GM18867 (cell line): Measurements from ENCODE around the gene SNX9.
"Not testable (repeated sequence)": the region's sequence is repeated elsewhere in the genome, so short reads cannot be mapped to it uniquely, and the experiment has no call there.

Experiments used
- ATAC-seq: cut with Tn5 transposase; IDR thresholded peaks from one replicate; pipeline ENCODE4 v1.9.1; 2021; ENCODE audit warnings: mild to moderate bottlenecking, moderate library complexity; ENCODE audit not compliant: unreplicated experiment

The SNX9 gene

DNA sequence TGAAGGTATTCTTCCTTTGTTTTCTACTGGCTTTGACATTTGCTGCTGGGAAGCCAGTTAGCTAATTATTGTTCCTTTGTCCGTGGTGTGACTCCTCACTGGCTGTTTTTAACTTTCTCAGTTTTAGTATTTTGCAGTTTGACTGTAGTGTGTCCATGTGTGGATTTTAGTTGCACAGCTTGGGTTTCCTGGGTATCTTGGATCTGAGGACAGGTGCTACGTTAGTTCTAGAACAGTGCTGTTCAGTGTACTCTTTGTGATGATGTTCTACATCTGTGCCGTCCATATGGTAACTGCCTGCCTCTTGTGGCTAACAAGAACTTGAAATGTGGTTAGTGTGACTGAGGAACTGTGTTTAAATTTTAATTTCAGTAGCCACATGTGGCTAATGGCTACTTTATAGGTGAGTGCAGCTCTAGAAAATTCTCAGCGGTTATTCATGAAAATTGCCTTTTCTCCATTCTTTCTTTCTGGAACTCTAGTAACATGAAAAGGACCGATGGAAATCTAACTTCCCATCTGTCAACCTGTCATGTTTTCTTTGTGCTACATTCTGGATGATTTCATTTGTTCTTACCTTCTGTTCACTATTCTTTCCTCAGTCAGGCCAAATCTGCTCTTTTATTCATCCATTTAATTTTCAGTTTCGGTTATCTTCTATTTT is 7.4 kb downstream of the SNX9 start:
- ATAC-seq = peak; percentile 95

DNA sequence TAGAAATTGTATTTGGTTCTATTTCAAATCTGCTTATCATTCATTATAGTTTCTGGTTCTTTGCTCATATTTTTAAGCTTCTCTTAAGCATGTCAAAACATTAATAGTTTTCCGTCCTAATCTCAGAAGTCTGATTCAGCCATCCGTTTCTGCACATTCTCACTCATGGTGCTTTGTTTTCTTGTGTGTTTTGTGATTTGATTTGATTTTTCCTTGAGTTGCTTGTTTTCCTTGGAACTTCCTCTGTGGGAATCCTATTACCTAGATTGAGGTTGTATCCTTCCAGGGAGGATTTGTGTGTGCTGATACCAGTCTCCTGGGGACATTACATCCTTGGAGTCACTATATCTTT is 7.9 kb downstream of the SNX9 start:
- ATAC-seq = no peak

DNA sequence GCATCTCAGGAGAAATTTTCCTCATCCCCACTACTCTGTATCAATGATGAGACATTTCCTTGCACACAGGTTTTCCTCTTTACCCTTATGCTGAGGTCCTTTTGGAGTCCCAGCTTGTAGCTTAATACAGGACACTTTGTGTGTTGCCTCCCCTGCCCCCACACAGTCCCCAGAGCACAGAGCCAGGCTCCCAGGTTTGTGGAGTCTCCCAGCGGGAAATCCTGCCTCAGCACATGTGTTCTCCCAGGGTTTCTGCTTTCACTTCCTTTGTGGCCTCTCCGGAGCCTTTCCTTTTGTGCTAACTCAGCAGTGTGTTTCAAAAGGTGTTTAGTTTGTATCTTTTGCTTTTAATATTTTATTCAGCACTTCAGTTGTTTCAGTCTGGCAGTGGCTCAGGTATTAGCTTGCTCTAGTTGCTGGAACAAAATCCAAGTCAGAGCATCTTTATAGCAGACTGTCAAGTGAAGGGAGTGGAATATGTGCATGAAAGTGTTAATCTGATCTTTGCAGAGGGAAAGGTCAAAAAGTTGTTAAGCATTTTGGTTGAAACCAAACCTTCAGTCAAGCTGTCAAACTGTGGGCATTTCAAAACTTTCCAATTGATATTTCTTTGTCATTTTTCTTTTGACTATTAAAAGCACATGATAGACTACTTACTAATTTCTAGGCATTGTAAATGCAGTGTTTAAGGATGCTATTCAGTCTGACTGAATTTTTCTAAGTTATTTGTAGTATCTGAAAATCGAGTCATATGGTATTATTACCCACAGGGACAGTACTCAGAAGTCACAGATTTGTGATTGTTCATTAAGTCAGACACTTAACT is 8.6 kb downstream of the SNX9 start:
- no peak for ATAC-seq

DNA sequence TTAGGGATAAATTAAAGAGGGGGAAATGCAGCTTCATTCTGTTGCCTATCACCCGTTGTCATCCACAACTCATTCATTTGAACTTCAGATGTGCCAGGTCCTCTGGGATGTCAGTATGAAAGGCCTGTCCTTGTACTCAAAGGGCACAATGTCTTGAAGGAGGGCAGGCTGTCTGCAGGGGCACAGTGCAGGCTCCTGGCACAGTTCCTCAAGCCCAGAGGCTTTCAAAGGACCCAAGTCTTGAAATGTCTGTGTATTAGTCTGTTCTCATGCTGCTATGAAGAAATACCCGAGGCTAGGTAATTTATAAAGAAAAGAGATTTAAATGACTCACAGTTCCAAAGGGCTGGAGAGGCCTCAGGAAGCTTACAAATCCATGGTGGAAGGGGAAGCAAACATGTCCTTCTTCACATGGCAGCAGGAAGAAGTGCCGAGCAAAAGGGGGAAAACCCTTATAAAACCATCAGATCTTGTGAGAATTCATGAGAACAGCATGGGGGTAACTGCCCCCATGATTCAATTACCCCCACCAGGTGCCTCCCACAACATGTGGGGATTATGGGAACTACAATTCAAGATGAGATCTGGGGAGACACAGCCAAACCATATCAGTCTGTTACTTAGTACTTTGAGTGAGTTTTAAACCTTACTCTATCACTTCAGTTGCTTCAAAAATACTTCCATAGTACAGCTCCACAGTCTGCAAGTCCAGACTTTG is 9.4 kb downstream of the SNX9 start:
- no peak for ATAC-seq

DNA sequence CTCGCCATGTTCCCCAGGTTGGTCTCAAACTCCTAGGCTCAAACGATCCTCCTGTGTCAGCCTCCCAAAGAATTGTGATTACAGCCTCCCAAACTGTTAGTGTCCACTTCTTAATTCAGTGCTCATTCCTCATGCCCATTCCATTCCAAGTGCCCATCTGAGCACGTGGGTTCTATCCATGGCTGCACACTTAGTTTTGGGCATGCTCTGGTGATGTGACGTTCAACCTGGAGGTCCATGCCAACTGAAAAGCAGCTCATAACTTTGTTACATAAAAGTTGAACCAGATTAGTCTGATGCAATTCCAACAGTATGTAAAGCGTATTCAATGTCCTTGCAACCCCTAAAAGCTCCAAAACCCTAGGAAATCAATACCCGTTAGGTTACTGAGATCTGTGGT is 11.5 kb downstream of the SNX9 start:
- no peak for ATAC-seq

DNA sequence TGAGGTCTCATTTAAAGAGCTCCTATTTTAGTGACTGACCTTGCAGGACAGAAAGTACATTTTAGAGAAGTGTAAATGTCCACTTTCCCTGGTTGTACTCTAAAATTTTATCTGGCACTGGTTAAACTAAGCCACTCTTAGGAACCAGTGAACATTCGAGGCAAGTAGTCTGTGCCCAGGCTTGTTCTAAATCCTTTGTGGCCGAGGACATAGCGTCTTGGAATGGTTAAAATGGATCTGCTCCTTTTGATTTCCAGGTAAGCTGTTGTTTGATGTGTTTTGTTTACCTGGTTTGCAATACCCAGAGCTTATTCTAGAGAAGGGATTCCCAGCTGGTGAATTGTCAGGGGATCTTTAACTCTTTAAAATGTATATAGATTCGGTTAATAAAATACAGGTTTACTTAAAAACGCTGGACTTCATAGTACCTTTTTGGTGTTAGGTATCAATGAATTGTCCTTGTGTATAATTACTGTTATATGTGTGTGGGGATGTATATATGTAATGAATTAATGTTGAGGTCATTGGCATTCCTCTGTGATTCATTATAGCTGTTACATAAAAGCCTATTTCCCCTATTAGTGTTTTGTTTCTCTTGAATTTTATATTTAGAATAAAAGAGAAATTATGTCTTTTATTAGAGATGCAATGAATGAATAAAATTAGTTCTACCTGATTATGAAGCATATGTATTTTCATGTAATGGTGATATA is 15.8 kb downstream of the SNX9 start:
- ATAC-seq = no peak

DNA sequence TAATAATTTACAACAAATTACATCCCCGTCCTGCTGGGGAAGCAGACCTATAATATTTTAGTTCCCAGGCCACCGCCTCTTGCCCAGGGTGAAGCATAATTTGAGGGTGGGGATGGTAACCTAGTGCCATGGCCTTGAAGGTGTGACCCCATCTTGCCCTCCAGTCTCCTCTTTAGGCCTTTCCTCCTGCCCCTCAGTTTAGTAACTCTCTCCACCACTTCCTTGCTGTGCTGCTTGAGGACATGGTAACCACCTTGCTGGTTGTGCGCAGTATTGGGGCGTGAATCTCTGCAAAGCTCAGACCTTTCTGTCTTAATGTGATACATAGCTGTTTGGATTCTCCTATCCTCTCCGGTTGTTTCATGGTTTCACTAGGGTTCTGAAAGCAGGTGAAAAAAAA is 16.6 kb downstream of the SNX9 start:
- no peak for ATAC-seq

DNA sequence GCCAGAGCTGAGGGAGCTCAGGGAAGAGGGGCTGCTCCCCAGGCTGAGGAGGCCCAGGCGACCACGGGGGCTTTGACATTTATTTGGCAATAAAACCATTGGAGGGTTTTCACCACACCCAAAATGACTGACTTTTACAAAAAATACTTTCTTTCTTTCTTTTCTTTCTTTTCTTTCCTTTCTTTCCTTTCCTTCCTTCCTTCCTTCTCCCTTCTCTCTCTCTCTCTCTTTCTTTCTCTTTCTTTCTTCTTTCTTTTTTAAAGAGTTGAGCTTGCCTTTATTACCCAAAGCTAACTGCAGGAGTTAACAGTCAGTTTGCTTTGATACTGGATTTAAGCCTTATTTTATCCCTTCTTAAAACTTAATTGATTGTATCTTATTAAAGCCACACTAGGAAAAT is 17.2 kb downstream of the SNX9 start:
- no peak for ATAC-seq

DNA sequence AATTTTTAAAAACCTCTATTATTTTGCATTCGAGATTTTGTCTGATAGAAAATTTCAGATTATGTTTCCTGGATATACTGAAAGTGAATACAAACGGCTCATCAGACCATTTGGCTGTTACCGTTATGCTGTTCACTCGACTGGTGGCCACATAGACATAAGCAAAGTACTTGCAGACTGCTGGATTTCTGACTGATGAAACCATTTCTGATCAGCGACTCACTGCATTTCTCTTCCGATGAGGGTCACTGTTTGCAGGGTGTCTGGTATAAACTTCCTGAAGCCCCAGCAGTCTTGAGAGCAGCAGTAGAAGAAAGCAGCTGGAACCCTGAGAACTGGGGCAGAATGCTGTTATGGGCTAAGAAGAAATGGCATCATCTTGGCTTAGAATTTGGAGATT is 17.7 kb downstream of the SNX9 start:
- no peak for ATAC-seq

DNA sequence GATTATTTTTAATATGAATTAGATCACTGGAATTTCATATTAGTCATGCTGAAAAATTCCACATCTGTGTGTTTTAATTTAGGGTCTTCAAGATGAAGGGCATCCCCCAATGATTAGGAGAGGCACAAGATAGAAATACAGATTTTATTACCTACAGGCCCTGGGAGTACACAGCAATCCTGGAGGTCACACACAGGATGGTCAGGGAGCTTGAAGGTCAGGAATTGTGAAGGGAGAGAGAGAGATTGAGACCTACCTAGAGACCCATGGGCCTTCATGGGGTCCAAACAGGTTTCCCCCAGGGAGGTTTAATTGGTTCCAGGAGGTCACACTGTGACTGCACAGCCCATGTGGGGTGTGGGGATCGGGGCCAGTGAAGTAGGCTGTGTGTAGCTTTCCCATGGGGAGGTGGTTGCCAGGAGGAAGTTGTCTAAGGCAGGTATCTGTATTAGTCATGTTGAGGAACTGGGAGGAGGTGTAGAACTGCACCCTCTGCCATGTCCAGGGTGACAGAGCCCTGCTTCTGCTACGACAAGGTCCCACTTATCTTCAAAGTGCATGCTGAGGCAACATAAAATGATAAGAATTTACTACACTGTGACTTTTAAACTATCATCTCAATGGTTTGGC is 18.3 kb downstream of the SNX9 start:
- peak; percentile 84 for ATAC-seq

DNA sequence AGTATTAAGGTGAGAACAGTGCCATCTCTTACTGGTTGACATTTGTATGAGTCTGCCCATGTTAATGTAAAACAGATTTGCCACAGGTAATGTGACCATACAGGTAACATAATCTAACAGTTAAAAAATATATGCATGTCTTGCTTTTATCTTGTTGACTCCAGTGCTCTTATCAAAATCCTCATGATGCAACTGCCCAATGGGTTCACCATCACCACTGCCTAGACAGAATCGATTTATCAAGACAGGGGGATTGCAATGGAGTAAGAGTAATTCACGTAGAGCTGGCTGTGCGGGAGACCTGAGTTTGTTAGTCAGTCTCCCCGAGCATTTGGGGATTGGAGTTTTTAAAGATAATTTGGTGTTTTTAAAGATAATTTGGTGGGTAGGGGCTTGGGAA is 19.2 kb downstream of the SNX9 start:
- ATAC-seq = no peak

DNA sequence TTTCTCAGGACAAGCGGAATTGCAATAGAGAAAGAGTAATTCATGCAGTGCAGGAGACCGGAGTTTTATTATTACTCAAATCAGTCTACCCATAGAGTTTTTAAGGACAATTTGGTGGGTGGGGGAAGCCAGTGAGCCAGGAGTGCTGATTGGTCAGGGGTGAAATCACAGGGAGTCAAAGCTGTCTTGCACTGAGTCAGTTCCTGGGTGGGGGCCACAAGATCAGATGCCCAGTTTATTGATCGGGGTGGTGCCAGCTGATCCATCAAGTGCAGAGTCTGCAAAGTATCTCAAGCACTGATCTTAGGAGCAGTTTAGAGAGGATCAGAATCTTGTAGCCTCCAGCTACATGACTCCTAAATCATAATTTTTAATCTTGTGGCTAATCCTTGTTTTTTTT is 21.1 kb downstream of the SNX9 start:
- ATAC-seq = not testable (repeated sequence)

DNA sequence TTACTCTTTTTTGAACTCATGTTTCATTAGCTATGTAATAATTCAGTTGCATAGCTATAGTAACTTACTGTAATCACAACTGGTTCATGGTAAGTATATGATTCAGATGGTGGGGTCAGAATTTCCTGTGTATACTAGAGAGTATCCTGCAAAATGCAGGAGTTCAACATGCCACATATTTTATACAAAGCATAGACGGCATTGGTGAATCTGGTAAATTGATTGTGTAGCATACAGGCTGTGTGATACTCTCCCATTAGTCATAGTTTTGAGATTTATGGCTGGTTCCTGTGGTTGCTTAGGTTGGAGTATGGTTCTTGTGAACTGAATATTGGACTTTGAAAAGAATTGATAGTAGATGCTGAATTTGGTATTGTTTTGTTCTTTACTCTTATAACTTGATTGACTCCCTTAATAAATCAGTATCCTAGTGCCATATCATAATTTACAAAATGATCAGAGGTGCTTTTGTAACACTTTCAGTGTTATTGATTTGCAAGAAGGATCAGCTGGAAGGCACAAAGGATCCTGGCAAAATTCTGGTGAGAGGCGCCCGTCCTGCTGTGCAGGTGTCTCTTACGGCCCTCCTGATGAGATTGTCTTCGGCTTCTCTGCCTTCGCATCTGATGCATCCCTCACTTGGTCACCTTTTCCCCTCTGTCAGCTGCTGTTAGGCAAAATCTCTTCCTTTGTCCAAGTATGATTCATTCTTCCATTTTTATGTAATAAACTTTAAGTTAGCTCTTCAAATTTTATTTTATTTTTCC is 22.6 kb downstream of the SNX9 start:
- no peak for ATAC-seq

DNA sequence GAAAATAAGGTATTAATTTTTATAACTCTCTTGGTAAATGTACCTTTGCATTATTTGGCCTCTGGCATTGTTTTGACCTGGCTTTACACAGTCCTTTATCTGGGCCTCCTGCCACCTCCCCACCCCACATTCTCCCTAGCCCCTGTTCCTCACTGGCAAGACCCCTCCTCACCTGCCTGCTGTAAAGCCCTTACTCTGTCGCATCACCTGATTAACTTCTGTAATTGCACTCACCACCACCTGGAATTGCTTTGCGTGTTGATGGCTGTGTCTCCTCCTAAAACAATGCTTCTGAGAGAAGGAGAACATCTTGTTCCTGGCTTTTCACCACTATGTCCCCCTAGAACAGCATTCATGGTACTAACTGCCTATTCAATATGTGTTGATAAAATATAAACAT is 24.8 kb downstream of the SNX9 start:
- ATAC-seq = no peak

DNA sequence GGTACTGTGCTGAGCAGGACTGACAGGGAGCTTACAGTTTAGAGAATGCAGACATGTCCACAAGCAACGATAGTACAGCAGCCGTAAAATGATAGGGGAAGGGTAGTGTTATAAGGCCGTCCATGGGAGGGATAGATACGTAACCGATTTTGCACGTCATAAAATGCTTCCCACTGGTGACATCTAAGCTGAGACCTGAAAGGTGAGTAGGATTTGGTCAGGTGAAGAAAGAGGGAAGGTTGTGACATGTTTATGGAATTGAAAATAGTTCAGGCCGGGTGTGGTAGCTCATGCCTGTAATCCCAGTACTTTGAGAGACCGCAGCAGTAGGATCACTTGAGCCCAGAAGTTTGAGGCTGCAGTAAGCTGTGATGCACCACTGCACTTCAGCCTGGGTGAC is 25.6 kb downstream of the SNX9 start:
- ATAC-seq = no peak

DNA sequence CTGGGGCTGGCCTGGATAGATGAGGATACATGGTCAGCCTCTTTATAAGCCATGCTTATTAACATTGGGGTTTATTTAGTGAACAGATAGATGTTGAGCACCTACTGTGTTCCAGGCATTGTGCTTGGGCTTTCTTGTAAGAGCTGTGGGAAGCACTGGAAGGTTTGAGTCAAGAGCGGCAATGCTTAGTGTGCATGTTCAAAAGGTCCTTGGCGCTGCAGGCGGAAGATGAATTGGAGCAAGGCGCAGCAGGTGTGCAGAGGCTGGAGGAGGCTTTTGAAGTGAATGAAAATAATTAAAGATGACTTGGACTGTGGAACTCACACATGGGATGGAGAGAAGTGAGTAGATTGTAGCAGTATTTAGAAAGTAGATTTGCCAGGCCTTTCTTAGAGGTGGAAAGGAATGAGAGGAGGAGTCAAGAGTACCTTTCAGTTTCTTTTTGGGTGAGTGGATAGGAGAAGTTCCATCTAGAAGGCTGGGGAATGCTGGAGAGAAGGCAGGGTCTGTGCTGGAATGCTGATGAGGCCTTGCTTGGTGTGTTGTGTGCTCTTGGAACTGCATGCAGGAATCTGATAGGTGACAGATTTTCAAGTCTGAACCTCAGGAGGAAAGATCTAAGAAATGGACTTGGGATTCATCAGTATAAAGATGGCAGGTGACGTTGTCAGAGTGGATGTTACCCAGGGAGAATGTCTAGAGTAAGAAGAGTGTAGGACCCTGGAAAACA is 26.4 kb downstream of the SNX9 start:
- no peak for ATAC-seq

DNA sequence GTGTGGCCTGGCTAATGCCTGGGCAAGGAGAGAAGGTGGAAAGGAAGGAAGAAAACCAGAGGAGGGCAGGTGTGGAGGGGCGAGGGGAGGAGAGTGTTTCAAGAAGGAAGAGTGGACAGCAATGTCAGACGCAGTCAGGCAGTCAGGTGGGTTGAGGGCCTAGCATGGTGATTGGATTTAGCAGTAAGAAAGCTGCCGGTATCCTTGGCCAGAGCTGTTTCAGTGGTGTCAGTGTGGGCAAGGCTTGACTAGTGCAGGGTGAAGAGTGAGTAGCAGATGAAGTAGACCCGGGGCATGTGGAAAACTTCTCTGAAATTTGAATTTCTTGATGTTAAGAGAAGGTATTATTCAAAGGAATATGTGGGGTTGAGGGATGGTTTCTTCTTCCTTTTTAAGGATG is 27.0 kb downstream of the SNX9 start:
- no peak for ATAC-seq

DNA sequence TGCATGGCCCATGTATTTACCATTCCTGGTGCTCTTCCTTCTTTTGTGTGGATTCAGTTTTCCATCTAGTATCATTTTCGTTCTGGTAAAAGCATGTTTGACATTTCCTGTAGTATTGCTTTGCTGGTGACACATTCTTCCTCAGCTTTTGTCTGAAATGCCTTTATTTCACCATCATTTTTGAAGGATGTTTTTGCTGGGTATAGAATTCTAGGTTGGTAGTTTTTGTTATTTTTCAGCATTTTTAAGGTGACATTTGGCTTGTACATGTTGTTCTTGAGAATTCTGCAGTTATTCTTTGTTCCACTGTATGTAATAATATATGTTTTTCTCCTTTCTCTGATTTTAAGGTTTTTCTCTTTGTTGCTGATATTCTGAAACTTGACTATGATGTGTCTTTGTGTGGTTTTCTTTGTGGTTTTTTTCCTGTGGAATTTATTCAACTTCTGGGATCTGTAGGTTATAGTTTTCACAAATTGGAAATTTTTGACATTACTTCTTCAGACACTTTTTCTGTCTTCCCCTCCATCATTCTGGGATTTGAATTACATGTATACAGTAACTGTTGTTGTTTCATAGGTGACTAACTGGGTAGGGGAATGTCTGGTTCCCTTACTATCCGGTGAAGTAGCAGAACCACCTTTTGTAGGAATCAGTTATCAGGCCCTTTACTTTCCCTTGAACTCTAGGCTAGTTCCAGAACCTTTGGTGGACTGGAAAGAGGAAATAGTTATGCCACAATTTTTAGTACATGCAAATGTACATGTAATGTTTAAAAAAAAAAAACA is 30.2 kb downstream of the SNX9 start:
- ATAC-seq = no peak
